ENCODE data around the gene CAMK1D. TPM values are rescaled to one million over a fixed set of nuclear protein-coding genes. Genes with fewer than 3 reads are reported as not detected.

Gene CAMK1D
- total RNA-seq, 1 experiment from 2014 or later, result 6.0 TPM

DNA sequence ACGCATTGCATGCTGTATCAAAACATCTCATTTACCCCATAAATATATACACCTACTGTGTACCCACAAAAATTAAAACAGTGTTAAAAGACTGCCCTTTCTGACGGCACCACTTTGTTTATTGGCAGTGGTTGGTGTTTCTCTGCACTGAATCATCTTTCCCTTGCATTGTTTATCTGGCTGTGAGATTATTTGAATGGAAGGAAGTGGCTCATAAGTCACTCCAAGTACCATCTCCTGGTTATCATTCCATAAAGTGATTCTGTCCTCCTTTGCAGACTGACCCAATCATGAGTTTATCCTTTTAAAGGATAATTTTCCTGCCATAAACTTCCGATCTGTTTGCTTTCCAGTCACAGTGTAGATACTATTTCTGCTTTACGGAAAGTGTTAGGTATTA lies 183.8 kb downstream of the CAMK1D start:
- POLR2A ChIA-PET (ENCODE audit: unreplicated experiment), result no interaction called here
- 0 out of 2 replicates have a peak, but pooled peaks cover 5% of the 10 kb centered on the region for H3K4me1 ChIP-seq (replicated peaks; ENCODE audit: insufficient read depth)
- no peaks in the 10 kb centered on the region for H3K36me3 ChIP-seq (ENCODE audit: low read depth)
- no peak overlapping the region for H3K27ac ChIP-seq
- H3F3A ChIP-seq (ENCODE audit: insufficient read depth, low read depth), result no peaks in the 10 kb centered on the region
- no TSS peak for BruUV-seq (replicated peaks)
- no peaks in the 10 kb centered on the region for H3K27me3 ChIP-seq (ENCODE audit: insufficient read depth, low read depth)
- H3K9me3 ChIP-seq (ENCODE audit: insufficient read depth, low read depth), result no peaks in the 10 kb centered on the region
- H2AFZ ChIP-seq, result no peak overlapping the region
- no peaks in the 10 kb centered on the region for H3K79me2 ChIP-seq (ENCODE audit: low read depth)
- no peak overlapping the region for H3K4me2 ChIP-seq
- intact Hi-C loops (cut with micrococcal nuclease; ENCODE audit: unreplicated experiment), result no loop called here
- TF ChIP-seq EZH2 (IDR thresholded peaks at IDR 0.05; ENCODE audit: low read depth), result no peak
- TF ChIP-seq, protein P1, sequence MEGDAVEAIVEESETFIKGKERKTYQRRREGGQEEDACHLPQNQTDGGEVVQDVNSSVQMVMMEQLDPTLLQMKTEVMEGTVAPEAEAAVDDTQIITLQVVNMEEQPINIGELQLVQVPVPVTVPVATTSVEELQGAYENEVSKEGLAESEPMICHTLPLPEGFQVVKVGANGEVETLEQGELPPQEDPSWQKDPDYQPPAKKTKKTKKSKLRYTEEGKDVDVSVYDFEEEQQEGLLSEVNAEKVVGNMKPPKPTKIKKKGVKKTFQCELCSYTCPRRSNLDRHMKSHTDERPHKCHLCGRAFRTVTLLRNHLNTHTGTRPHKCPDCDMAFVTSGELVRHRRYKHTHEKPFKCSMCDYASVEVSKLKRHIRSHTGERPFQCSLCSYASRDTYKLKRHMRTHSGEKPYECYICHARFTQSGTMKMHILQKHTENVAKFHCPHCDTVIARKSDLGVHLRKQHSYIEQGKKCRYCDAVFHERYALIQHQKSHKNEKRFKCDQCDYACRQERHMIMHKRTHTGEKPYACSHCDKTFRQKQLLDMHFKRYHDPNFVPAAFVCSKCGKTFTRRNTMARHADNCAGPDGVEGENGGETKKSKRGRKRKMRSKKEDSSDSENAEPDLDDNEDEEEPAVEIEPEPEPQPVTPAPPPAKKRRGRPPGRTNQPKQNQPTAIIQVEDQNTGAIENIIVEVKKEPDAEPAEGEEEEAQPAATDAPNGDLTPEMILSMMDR (conservative IDR thresholded peaks at IDR 0.05), result no peak
- no peaks in the 10 kb centered on the region for H4K20me1 ChIP-seq (ENCODE audit: insufficient read depth)
- no peak for DNase-seq
- H3K4me3 ChIP-seq, result no peak overlapping the region
- no peaks in the 10 kb centered on the region for H3K9me2 ChIP-seq (ENCODE audit: insufficient read depth)
- CTCF ChIA-PET, result no interaction called here

DNA sequence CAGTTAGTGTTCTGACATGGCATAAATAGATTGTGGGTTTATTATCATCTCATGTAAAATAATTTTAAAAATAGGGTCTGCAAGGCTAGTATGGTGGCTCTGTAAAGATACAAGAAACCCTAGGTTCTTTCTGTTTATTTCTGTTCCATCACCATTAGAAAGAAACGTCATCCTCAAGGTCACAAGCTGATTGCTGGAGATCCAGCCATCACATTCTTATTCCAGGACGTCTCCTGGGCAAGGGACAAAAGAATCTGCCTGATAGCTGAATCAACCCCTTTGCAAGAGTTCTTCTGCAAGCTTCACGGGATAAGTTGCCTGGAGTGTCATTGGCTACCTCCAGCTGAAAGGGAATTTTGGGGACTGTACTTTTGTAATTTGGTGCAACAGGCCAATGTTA lies 184.4 kb downstream of the CAMK1D start:
- Histone ChIP-seq H3K9me3 (ENCODE audit: insufficient read depth, low read depth) (no peaks in the 10 kb centered on the region), H3K9me2 (ENCODE audit: insufficient read depth) (no peaks in the 10 kb centered on the region), H3K4me3 (no peak overlapping the region), H3K79me2 (ENCODE audit: low read depth) (no peaks in the 10 kb centered on the region), H3K4me2 (no peak overlapping the region), H3K4me1 (replicated peaks; ENCODE audit: insufficient read depth) (0 out of 2 replicates have a peak, but pooled peaks cover 5% of the 10 kb centered on the region), H3K36me3 (ENCODE audit: low read depth) (no peaks in the 10 kb centered on the region), H3K27ac (no peak overlapping the region), H4K20me1 (ENCODE audit: insufficient read depth) (no peaks in the 10 kb centered on the region), H3K27me3 (ENCODE audit: insufficient read depth, low read depth) (no peaks in the 10 kb centered on the region), H3F3A (ENCODE audit: insufficient read depth, low read depth) (no peaks in the 10 kb centered on the region), H2AFZ (no peak overlapping the region)
- no peak for DNase-seq
- intact Hi-C loops (cut with micrococcal nuclease; ENCODE audit: unreplicated experiment), result no loop called here
- ChIA-PET POLR2A (ENCODE audit: unreplicated experiment) (interaction anchor here (0.8 kb wide), 1 partner anchor 683 kb away, joined by 6 read pairs; no protein-coding TSS in a partner anchor), CTCF (no interaction called here)
- TF ChIP-seq, protein P1 (conservative IDR thresholded peaks at IDR 0.05), result no peak
- TF ChIP-seq EZH2 (IDR thresholded peaks at IDR 0.05; ENCODE audit: low read depth), result no peak
- BruUV-seq (replicated peaks), result no TSS peak

DNA sequence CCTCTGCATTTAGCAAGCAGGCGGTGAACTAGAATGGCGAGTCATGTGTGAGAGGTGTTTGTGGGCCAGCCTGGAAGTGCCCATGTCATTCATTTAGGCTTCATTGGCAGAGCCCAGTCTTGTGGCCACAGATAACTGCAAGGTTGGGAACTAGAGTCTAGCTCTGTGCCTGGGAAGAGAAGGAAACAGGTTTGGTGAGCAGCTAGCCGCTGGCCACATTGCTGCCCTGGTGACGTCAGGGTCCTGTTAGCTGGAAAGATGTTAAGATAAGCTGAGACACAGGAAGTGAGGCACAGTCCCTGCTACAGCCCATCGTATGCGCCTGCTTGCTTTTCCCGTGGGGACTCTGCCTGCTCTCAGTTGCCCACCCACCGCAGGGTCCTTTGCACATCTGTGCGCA lies 185.5 kb downstream of the CAMK1D start:
- ChIA-PET CTCF (interaction anchor here (0.5 to 0.7 kb wide), 3 partner anchors 13 to 434 kb away, joined by 3 to 6 read pairs (median 3); no protein-coding TSS in a partner anchor), POLR2A (ENCODE audit: unreplicated experiment) (no interaction called here)
- H3K4me1 ChIP-seq (replicated peaks; ENCODE audit: insufficient read depth), result 0 out of 2 replicates have a peak, but pooled peaks cover 5% of the 10 kb centered on the region
- no peaks in the 10 kb centered on the region for H3K79me2 ChIP-seq (ENCODE audit: low read depth)
- H3K36me3 ChIP-seq (ENCODE audit: low read depth), result no peaks in the 10 kb centered on the region
- DNase-seq, result peak; percentile 47 to 73
- no peak overlapping the region for H3K4me3 ChIP-seq
- no peaks in the 10 kb centered on the region for H4K20me1 ChIP-seq (ENCODE audit: insufficient read depth)
- H3K27me3 ChIP-seq (ENCODE audit: insufficient read depth, low read depth), result no peaks in the 10 kb centered on the region
- no peaks in the 10 kb centered on the region for H3K9me3 ChIP-seq (ENCODE audit: insufficient read depth, low read depth)
- no peaks in the 10 kb centered on the region for H3F3A ChIP-seq (ENCODE audit: insufficient read depth, low read depth)
- TF ChIP-seq, protein P1 (conservative IDR thresholded peaks at IDR 0.05), result no peak
- TF ChIP-seq EZH2 (IDR thresholded peaks at IDR 0.05; ENCODE audit: low read depth), result no peak
- 0 out of 2 replicates have a peak overlapping the region, but pooled peaks have one; percentile 10 for H3K4me2 ChIP-seq
- no peak overlapping the region for H2AFZ ChIP-seq
- peak overlapping the region; percentile 31; the same call in 1 of the 2 replicates for H3K27ac ChIP-seq
- no peaks in the 10 kb centered on the region for H3K9me2 ChIP-seq (ENCODE audit: insufficient read depth)
- BruUV-seq (replicated peaks), result no TSS peak
- intact Hi-C loops (cut with micrococcal nuclease; ENCODE audit: unreplicated experiment), result no loop called here

Data from PC-9 (cell line).